IMR-90 (cell line): ENCODE data around the gene KATNB1. TPM values are rescaled to one million over a fixed set of nuclear protein-coding genes. Genes with fewer than 3 reads are reported as not detected.

ENCODE experiments used
- ATAC-seq: fragments of 200-7000 bp; cut with Tn5 transposase; 2 replicates; pipeline ENCODE4 v1.9.1; 2020; ENCODE audit warnings: low read depth, mild to moderate bottlenecking, moderate library complexity
- BruUV-seq: library from RNA; stranded (reverse); fragments of 400-500 nt; replicated peaks from 2 replicates; lab custom pipeline; 2021; lab: Mats Ljungman, UMichigan
- CTCF ChIA-PET: fragments of 300-600 bp; formaldehyde crosslinking; extraction: SDS; loops from one replicate; lab custom pipeline; 2021; ENCODE audit warnings: antibody characterized with exemption; lab: Yijun Ruan, JAX
- POLR2A ChIA-PET: fragments of 300-600 bp; sonication (Branson Sonifier 250); formaldehyde crosslinking; loops from one replicate; lab custom pipeline; 2022; ENCODE audit warnings: antibody characterized with exemption; ENCODE audit not compliant: unreplicated experiment; lab: Charles Lee
- DNase-seq: peaks from one replicate; pipeline ENCODE4 v3.0.0; 2013
- H2AFZ ChIP-seq: replicated peaks from 2 replicates; pipeline ENCODE3; 2013; ENCODE audit warnings: low read length, mild to moderate bottlenecking; ENCODE audit not compliant: poor library complexity
- H2AK5ac ChIP-seq: 2 replicates; pipeline ENCODE4 v1.6.1; 2013; ENCODE audit warnings: low read depth, low read length, inconsistent platforms
- H2AK9ac ChIP-seq: replicated peaks from 2 replicates; pipeline ENCODE3; 2013; ENCODE audit warnings: mild to moderate bottlenecking, low read depth, low read length, moderate library complexity; ENCODE audit not compliant: poor library complexity
- H2BK120ac ChIP-seq: 2 replicates; pipeline ENCODE4 v1.6.1; 2013; ENCODE audit warnings: low read depth, low read length, inconsistent platforms
- H2BK15ac ChIP-seq: 3 replicates; pipeline ENCODE4 v1.6.1; 2013; ENCODE audit warnings: low read depth, low read length, inconsistent platforms
- H2BK20ac ChIP-seq: 2 replicates; pipeline ENCODE4 v1.6.1; 2013; ENCODE audit warnings: low read depth, mild to moderate bottlenecking, inconsistent platforms, low read length, moderate library complexity
- H2BK5ac ChIP-seq: 2 replicates; pipeline ENCODE4 v1.6.1; 2013; ENCODE audit warnings: mild to moderate bottlenecking, low read depth, low read length, inconsistent platforms; ENCODE audit not compliant: poor library complexity, severe bottlenecking
- H3K14ac ChIP-seq: replicated peaks from 2 replicates; pipeline ENCODE4 v1.6.1; 2013; ENCODE audit warnings: low read depth, low read length, inconsistent platforms
- H3K18ac ChIP-seq: 2 replicates; pipeline ENCODE4 v1.6.1; 2013; ENCODE audit warnings: low read depth, low read length, control low read depth
- H3K23ac ChIP-seq: 2 replicates; pipeline ENCODE4 v1.6.1; 2013; ENCODE audit warnings: low read depth, low read length, inconsistent platforms
- H3K27ac ChIP-seq: 2 replicates; pipeline ENCODE4 v1.5.1; 2013; ENCODE audit warnings: mild to moderate bottlenecking, control low read depth, low read length; ENCODE audit not compliant: insufficient read depth
- H3K27me3 ChIP-seq: 2 replicates; pipeline ENCODE4 v1.6.1; 2013; ENCODE audit warnings: low read length; ENCODE audit not compliant: control insufficient read depth, insufficient read depth
- H3K36me3 ChIP-seq: 2 replicates; pipeline ENCODE4 v1.6.1; 2013; ENCODE audit warnings: low read length, mixed read lengths; ENCODE audit not compliant: control insufficient read depth, insufficient read depth
- H3K4ac ChIP-seq: 2 replicates; pipeline ENCODE4 v1.6.1; 2013; ENCODE audit warnings: low read depth, low read length, inconsistent platforms
- H3K4me1 ChIP-seq: 2 replicates; pipeline ENCODE4 v1.6.1; 2013; ENCODE audit warnings: low read length, mixed read lengths; ENCODE audit not compliant: control insufficient read depth, insufficient read depth
- H3K4me2 ChIP-seq: 2 replicates; pipeline ENCODE4 v1.6.1; 2013; ENCODE audit warnings: low read depth, mild to moderate bottlenecking, control low read depth, low read length, moderate library complexity
- H3K4me3 ChIP-seq: 2 replicates; pipeline ENCODE4 v1.5.1; 2013; ENCODE audit warnings: low read depth, mild to moderate bottlenecking, control low read depth, low read length, moderate library complexity; ENCODE audit not compliant: insufficient read depth
- H3K56ac ChIP-seq: 2 replicates; pipeline ENCODE4 v1.6.1; 2013; ENCODE audit warnings: low read length, inconsistent platforms; ENCODE audit not compliant: insufficient read depth; ENCODE audit errors: extremely low read depth
- H3K79me1 ChIP-seq, 2 experiments: 2 replicates each; pipeline ENCODE4 v1.6.1; 2013; ENCODE audit warnings: low read length in 2 of 2, inconsistent platforms in 1 of 2, low read depth in 1 of 2
- H3K9ac ChIP-seq: 2 replicates; pipeline ENCODE4 v1.6.1; 2013; ENCODE audit warnings: low read depth, low read length, control low read depth
- H3K9me1 ChIP-seq: 2 replicates; pipeline ENCODE4 v1.6.1; 2013; ENCODE audit warnings: low read length, inconsistent platforms; ENCODE audit not compliant: insufficient read depth
- H3K9me3 ChIP-seq: 2 replicates; pipeline ENCODE4 v1.6.1; 2013; ENCODE audit warnings: low read length; ENCODE audit not compliant: control insufficient read depth, insufficient read depth
- H4K20me1 ChIP-seq: 2 replicates; pipeline ENCODE4 v1.6.1; 2013; ENCODE audit warnings: low read length, inconsistent platforms; ENCODE audit not compliant: insufficient read depth
- H4K5ac ChIP-seq: 2 replicates; pipeline ENCODE4 v1.6.1; 2013; ENCODE audit warnings: mild to moderate bottlenecking, low read depth, low read length, control low read depth
- H4K8ac ChIP-seq, 2 experiments: 2 replicates each; pipeline ENCODE4 v1.6.1; 2013; ENCODE audit warnings: low read depth in 2 of 2, low read length in 2 of 2, control low read depth in 1 of 2, inconsistent platforms in 1 of 2
- H4K91ac ChIP-seq: 2 replicates; pipeline ENCODE4 v1.6.1; 2013; ENCODE audit warnings: low read depth, low read length, inconsistent platforms; ENCODE audit not compliant: insufficient read depth
- CHD1 ChIP-seq: IDR thresholded peaks from 2 replicates; pipeline ENCODE4 v1.6.1; 2012; ENCODE audit warnings: low read depth, low read length, improper control_type of control experiment
- WGBS, 2 experiments: methylation state at CpG; one replicate each; pipeline versions ENCODE4 v1.1.5 to v1.1.7; 2013; ENCODE audit warnings: missing lambda C conversion rate in 2 of 2; ENCODE audit not compliant: insufficient read length in 1 of 2; ENCODE audit errors: extremely low coverage in 2 of 2; 5-methylcytosine and 5-hydroxymethylcytosine counted together
- dilution Hi-C: fragments of 300-500 bp; cut with HindIII; formaldehyde crosslinking; loops from one replicate; pipeline ENCODE4 v1.14.3; 2018; ENCODE audit warnings: low sequenced_read_pairs; ENCODE audit not compliant: unreplicated experiment
- in situ Hi-C: fragments of 300-500 bp; cut with MboI; formaldehyde crosslinking; loops from 3 replicates; pipeline ENCODE4 v1.14.3; 2019; ENCODE audit warnings: low sequenced_read_pairs, inconsistent platforms, mixed read lengths
- intact Hi-C: fragments of 100-400 bp; cut with micrococcal nuclease; formaldehyde crosslinking; loops from 2 replicates; pipeline ENCODE4 v1.10.0; 2022
- polyA plus RNA-seq, 3 experiments: library from polyadenylated mRNA; depleted of rRNA; stranded (reverse); fragments of >200 nt; gene quantifications; 2 replicates each; pipeline ENCODE4 v1.2.3, GENCODE V29; 2012; ENCODE audit warnings: low replicate concordance in 1 of 3
- total RNA-seq: library from RNA; depleted of rRNA; stranded (reverse); fragments of >200 nt; gene quantifications from 2 replicates; pipeline ENCODE4 v1.2.3, GENCODE V29; 2012

The KATNB1 gene
- total and polyA plus RNA-seq, 2 of the 4 experiments (the other 2 are of a cell fraction), result 10.9 to 23.5 TPM

GRCh38 chr16:57749856-57750452, 14.4 kb downstream of the KATNB1 start:
- no peak overlapping the region for H2AFZ ChIP-seq
- no peak overlapping the region for H4K91ac ChIP-seq
- no peaks in the 10 kb centered on the region for H4K20me1 ChIP-seq
- no TSS peak for BruUV-seq
- no peak overlapping the region for H2BK120ac ChIP-seq
- no peak overlapping the region for H2BK5ac ChIP-seq
- DNase-seq, result no peak
- no peak overlapping the region for H3K23ac ChIP-seq
- H3K56ac ChIP-seq, result no peak overlapping the region
- no peak overlapping the region for H2BK15ac ChIP-seq
- no peaks in the 10 kb centered on the region for H3K9me3 ChIP-seq
- H3K9ac ChIP-seq, result no peak overlapping the region
- no peak overlapping the region for H3K18ac ChIP-seq
- H3K9me1 ChIP-seq, result no peaks in the 10 kb centered on the region
- H4K5ac ChIP-seq, result no peak overlapping the region
- H3K4ac ChIP-seq, result no peak overlapping the region
- H3K79me1 ChIP-seq, result no peaks in the 10 kb centered on the region
- no peaks in the 10 kb centered on the region for H3K27me3 ChIP-seq
- H2BK20ac ChIP-seq, result no peak overlapping the region
- H3K27ac ChIP-seq, result no peak overlapping the region
- intact Hi-C loops, result no loop called here
- CTCF ChIA-PET, result no interaction called here
- no peak overlapping the region for H3K14ac ChIP-seq
- H3K4me1 ChIP-seq, result no peaks in the 10 kb centered on the region
- TF ChIP-seq CHD1, result no peak
- peaks cover 16% of the 10 kb centered on the region for H3K36me3 ChIP-seq
- POLR2A ChIA-PET, result no interaction called here
- no peak overlapping the region for H4K8ac ChIP-seq
- no peak overlapping the region for H3K4me2 ChIP-seq
- dilution Hi-C loops, result no loop called here
- WGBS, 2 experiments, result no CpG with 5 or more reads among the region's 5 CpGs
- H2AK9ac ChIP-seq, result no peak overlapping the region
- ATAC-seq, result no peak
- in situ Hi-C loops, result loop anchor here (10.0 kb wide), 2 partner anchors 115 to 255 kb away; partner anchors contain the start of genes USB1 and ZNF319
- H2AK5ac ChIP-seq, result no peak overlapping the region
- no peak overlapping the region for H3K4me3 ChIP-seq
